ENCODE measurements around the gene KCNQ1. TPM values are rescaled to one million over a fixed set of nuclear protein-coding genes. Genes with fewer than 3 reads are reported as not detected.

Gene KCNQ1
- total RNA-seq, 1 experiment from 2014 or later = 1.0 TPM

- Mint-ChIP-seq H3K9me3 (ENCODE audit: unreplicated experiment) (no peaks in the 10 kb centered on the region), H3K36me3 (ENCODE audit: insufficient read depth, unreplicated experiment) (peaks cover 78% of the 10 kb centered on the region), H3K4me1 (ENCODE audit: low read depth, unreplicated experiment) (peaks cover 8% of the 10 kb centered on the region), H3K27me3 (ENCODE audit: insufficient read depth, unreplicated experiment) (no peaks in the 10 kb centered on the region), H3K4me3 (ENCODE audit: unreplicated experiment) (no peak overlapping the region), H3K27ac (ENCODE audit: unreplicated experiment) (peak overlapping the region; percentile 45)
- Histone ChIP-seq H3K4me3 (ENCODE audit: low read depth, low read length) (no peak overlapping the region), H3K4me1 (0 out of 2 replicates have a peak, but pooled peaks cover 2% of the 10 kb centered on the region), H3K36me3 (ENCODE audit: control insufficient read depth, insufficient read depth, low read length) (peaks cover 9% of the 10 kb centered on the region), H3K27me3 (replicated peaks; ENCODE audit: control insufficient read depth, insufficient read depth, low read length) (no peaks in the 10 kb centered on the region), H3K9me3 (no peaks in the 10 kb centered on the region)
- ChIA-PET POLR2A (interaction anchor here (1.5 kb wide), 1 partner anchor 25 kb away, joined by 3 read pairs; the partner anchor contains the start of gene KCNQ1OT1), CTCF (interaction anchor here (0.7 kb wide), 1 partner anchor 218 kb away, joined by 5 read pairs; no protein-coding TSS in a partner anchor)
- no TSS peak for BruUV-seq (replicated peaks)
- DNase-seq = no peak
- intact Hi-C loops (cut with micrococcal nuclease; ENCODE audit: unreplicated experiment) = no loop called here
- no peak for TF ChIP-seq CTCF (IDR thresholded peaks at IDR 0.05; ENCODE audit: insufficient read depth in 1 of 2, low read depth in 1 of 2, low read length in 1 of 2, severe bottlenecking in 1 of 2, unreplicated experiment in 1 of 2)
Measured at GRCh38 chr11:2674658-2675131, 229.9 kb downstream of the KCNQ1 start.

GRCh38 chr11:2675540-2675939 lies 230.7 kb downstream of the KCNQ1 start:
- no peak overlapping the region for H3K4me3 ChIP-seq (ENCODE audit: low read depth, low read length)
- Mint-ChIP-seq H3K9me3 (ENCODE audit: unreplicated experiment) (no peaks in the 10 kb centered on the region), H3K27ac (ENCODE audit: unreplicated experiment) (no peak overlapping the region), H3K4me3 (ENCODE audit: unreplicated experiment) (no peak overlapping the region), H3K36me3 (ENCODE audit: insufficient read depth, unreplicated experiment) (peaks cover 73% of the 10 kb centered on the region), H3K27me3 (ENCODE audit: insufficient read depth, unreplicated experiment) (no peaks in the 10 kb centered on the region), H3K4me1 (ENCODE audit: low read depth, unreplicated experiment) (peaks cover 8% of the 10 kb centered on the region)
- H3K4me1 ChIP-seq = 0 out of 2 replicates have a peak, but pooled peaks cover 2% of the 10 kb centered on the region
- CTCF ChIA-PET = no interaction called here
- intact Hi-C loops (cut with micrococcal nuclease; ENCODE audit: unreplicated experiment) = no loop called here
- H3K27me3 ChIP-seq (replicated peaks; ENCODE audit: control insufficient read depth, insufficient read depth, low read length) = no peaks in the 10 kb centered on the region
- POLR2A ChIA-PET = no interaction called here
- peaks cover 7% of the 10 kb centered on the region for H3K36me3 ChIP-seq (ENCODE audit: control insufficient read depth, insufficient read depth, low read length)
- no peaks in the 10 kb centered on the region for H3K9me3 ChIP-seq
- no peak for TF ChIP-seq CTCF (IDR thresholded peaks at IDR 0.05; ENCODE audit: insufficient read depth in 1 of 2, low read depth in 1 of 2, low read length in 1 of 2, severe bottlenecking in 1 of 2, unreplicated experiment in 1 of 2)
- DNase-seq = peak in 1 of 2 experiments; percentile 13
- BruUV-seq (replicated peaks) = no TSS peak

DNA sequence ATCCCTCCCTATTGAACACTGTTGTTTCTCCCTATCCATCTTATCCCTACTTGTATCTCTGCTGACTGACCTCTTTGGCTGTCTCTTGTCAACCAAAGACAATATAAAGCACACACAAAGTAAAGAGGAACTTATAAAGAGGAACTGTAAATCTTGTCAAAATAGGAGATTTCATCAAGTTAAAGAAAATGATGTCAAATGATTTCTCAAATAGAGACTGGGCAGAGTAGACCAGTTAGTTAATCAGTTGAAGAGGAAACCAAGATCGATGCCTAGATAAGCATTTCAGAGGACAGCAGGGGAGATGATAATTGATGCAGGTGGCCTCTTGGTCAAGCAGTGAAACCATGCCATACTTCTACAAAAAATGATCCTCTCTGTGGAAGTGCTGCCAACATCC lies 232.3 kb downstream of the KCNQ1 start:
- H3K36me3 Mint-ChIP-seq (ENCODE audit: insufficient read depth, unreplicated experiment) = peaks cover 78% of the 10 kb centered on the region
- intact Hi-C loops (cut with micrococcal nuclease; ENCODE audit: unreplicated experiment) = no loop called here
- Histone ChIP-seq H3K27me3 (replicated peaks; ENCODE audit: control insufficient read depth, insufficient read depth, low read length) (no peaks in the 10 kb centered on the region), H3K4me3 (ENCODE audit: low read depth, low read length) (no peak overlapping the region), H3K36me3 (ENCODE audit: control insufficient read depth, insufficient read depth, low read length) (peaks cover 3% of the 10 kb centered on the region), H3K9me3 (no peaks in the 10 kb centered on the region), H3K4me1 (0 out of 2 replicates have a peak, but pooled peaks cover 2% of the 10 kb centered on the region)
- DNase-seq = no peak
- no peak overlapping the region for H3K4me3 Mint-ChIP-seq (ENCODE audit: unreplicated experiment)
- H3K27ac Mint-ChIP-seq (ENCODE audit: unreplicated experiment) = no peak overlapping the region
- CTCF ChIA-PET = interaction anchor here (1.0 kb wide), 1 partner anchor 212 kb away, joined by 3 read pairs; no protein-coding TSS in a partner anchor
- peaks cover 8% of the 10 kb centered on the region for H3K4me1 Mint-ChIP-seq (ENCODE audit: low read depth, unreplicated experiment)
- BruUV-seq (replicated peaks) = no TSS peak
- H3K27me3 Mint-ChIP-seq (ENCODE audit: insufficient read depth, unreplicated experiment) = no peaks in the 10 kb centered on the region
- POLR2A ChIA-PET = no interaction called here
- no peaks in the 10 kb centered on the region for H3K9me3 Mint-ChIP-seq (ENCODE audit: unreplicated experiment)
- TF ChIP-seq CTCF (IDR thresholded peaks at IDR 0.05; ENCODE audit: insufficient read depth in 1 of 2, low read depth in 1 of 2, low read length in 1 of 2, severe bottlenecking in 1 of 2, unreplicated experiment in 1 of 2) = no peak

All from Caco-2 (cell line).